ENCODE results near the gene PEAR1. TPM values are rescaled to one million over a fixed set of nuclear protein-coding genes. Genes with fewer than 3 reads are reported as not detected.

Gene PEAR1
- total RNA-seq, 1 donor from 2014 or later: 17.9 TPM

- no peak within 1 kb of the TSS for H3K27ac ChIP-seq
- H3K4me1 ChIP-seq: peaks cover 26% of the 10 kb centered on the region
- ATAC-seq (no peak), DNase-seq (no peak)
- intact Hi-C loops (cut with DNase I): no loop called here
- no peaks in the 10 kb centered on the region for H3K36me3 ChIP-seq
- H3K9me3 ChIP-seq: no peaks in the 10 kb centered on the region
- peak within 1 kb of the TSS; percentile 30 for H3K4me3 ChIP-seq
- peaks cover 65% of the 10 kb centered on the region for H3K27me3 ChIP-seq
- TF ChIP-seq, protein P1, sequence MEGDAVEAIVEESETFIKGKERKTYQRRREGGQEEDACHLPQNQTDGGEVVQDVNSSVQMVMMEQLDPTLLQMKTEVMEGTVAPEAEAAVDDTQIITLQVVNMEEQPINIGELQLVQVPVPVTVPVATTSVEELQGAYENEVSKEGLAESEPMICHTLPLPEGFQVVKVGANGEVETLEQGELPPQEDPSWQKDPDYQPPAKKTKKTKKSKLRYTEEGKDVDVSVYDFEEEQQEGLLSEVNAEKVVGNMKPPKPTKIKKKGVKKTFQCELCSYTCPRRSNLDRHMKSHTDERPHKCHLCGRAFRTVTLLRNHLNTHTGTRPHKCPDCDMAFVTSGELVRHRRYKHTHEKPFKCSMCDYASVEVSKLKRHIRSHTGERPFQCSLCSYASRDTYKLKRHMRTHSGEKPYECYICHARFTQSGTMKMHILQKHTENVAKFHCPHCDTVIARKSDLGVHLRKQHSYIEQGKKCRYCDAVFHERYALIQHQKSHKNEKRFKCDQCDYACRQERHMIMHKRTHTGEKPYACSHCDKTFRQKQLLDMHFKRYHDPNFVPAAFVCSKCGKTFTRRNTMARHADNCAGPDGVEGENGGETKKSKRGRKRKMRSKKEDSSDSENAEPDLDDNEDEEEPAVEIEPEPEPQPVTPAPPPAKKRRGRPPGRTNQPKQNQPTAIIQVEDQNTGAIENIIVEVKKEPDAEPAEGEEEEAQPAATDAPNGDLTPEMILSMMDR (IDR thresholded peaks at IDR 0.05): no peak
These were observed 34.5 kb upstream of the PEAR1 start, which contains the start of gene INSRR for GRCh38 chr1:156858959-156859522. INSRR (minus strand) TSS chr1:156859117; CDS start chr1:156858621, 496 bp downstream.

DNA sequence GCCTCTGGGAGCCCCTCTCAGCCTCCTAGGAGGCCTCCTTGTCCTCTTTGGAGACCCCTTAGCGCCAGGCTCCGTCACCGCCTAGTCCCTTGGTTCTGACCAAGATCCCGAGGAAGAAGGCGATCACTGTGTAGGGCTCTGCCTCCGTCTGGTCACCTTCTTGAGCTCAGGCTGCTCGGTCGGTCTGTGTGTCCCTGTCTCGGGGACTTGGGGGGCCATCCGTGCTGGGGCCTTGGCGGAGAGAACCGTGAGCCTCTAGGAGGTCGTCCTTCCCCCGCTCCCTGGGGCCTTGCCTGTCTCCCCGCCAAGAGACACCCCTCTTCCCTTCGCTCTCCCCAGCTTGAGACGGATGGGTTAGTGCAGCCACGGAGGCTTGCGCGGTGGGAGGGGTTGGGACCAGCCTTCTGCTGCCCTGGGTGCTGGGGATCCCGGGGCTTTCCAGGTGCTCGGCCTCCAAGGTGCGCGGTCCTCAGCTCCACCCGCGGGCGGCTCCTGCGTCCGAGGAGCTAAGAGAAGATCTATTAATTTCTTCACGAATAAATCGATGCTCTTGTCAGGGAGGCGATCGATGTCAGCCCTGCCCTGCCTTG, 33.9 kb upstream of the PEAR1 start:
- TF ChIP-seq, protein P1 (IDR thresholded peaks at IDR 0.05): no peak
- peak overlapping the region; percentile 30 for H3K4me3 ChIP-seq
- H3K4me1 ChIP-seq: peaks cover 26% of the 10 kb centered on the region
- intact Hi-C loops (cut with DNase I): no loop called here
- H3K27me3 ChIP-seq: peaks cover 69% of the 10 kb centered on the region
- no peak for DNase-seq
- no peaks in the 10 kb centered on the region for H3K36me3 ChIP-seq
- peak; percentile 4 for ATAC-seq
- H3K9me3 ChIP-seq: no peaks in the 10 kb centered on the region
- no peak overlapping the region for H3K27ac ChIP-seq

- H3K27me3 ChIP-seq: peaks cover 74% of the 10 kb centered on the region
- TF ChIP-seq, protein P1 (IDR thresholded peaks at IDR 0.05): peak; percentile 75
These were observed 33.3 kb upstream of the PEAR1 start for GRCh38 chr1:156860113-156860627.

DNA sequence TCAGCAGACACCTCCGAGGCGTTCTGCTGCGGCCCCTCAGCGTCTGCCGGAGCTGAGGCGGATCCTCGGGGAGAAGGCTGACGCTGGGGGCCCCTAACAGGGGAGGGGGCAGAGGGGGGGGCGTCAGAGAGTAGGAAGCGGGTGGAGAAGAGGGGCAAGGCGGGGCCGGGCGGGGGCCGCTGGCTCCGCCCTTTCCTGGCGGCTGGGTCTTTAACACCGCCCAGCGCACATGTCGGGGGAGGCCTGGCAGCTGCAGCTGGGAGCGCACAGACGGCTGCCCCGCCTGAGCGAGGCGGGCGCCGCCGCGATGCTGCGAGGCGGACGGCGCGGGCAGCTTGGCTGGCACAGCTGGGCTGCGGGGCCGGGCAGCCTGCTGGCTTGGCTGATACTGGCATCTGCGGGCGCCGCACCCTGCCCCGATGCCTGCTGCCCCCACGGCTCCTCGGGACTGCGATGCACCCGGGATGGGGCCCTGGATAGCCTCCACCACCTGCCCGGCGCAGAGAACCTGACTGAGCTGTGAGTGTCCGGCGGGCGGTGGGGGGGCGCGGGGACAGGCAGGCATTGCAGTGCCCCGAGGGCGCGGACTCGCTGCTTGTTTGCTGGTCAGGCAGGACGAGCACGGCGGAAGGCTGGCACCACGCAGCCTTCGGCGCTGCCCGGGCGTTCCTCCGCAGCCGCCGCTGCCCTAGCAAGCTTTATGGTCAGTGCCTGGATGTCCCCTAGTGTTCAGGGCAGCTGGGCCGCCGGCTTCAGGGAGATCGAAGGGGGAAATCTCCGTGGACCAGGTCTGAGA, 32.7 kb upstream of the PEAR1 start, which contains the start of gene NTRK1:
TSS of gene NTRK1 (plus strand) at position 238 of the 796 bp plus-strand sequence. CDS start at position 308, 70 bp downstream.
- Histone ChIP-seq H3K4me3 (peak within 1 kb of the TSS; percentile 30), H3K9me3 (no peaks in the 10 kb centered on the region), H3K4me1 (peaks cover 26% of the 10 kb centered on the region), H3K27ac (no peak within 1 kb of the TSS), H3K27me3 (peaks cover 81% of the 10 kb centered on the region), H3K36me3 (no peaks in the 10 kb centered on the region)
- TF ChIP-seq, protein P1 (IDR thresholded peaks at IDR 0.05): no peak
- ATAC-seq: peak; percentile 21
- intact Hi-C loops (cut with DNase I): no loop called here
- no peak for DNase-seq

More at GRCh38 chr1:156860113-156860627, 33.3 kb upstream of the PEAR1 start:
- peak; percentile 56 for ATAC-seq
- DNase-seq: no peak
- Histone ChIP-seq H3K4me1 (peaks cover 26% of the 10 kb centered on the region), H3K36me3 (no peaks in the 10 kb centered on the region), H3K9me3 (no peaks in the 10 kb centered on the region), H3K4me3 (peak overlapping the region; percentile 30), H3K27ac (no peak overlapping the region)
- intact Hi-C loops (cut with DNase I): no loop called here

- DNase-seq (no peak), ATAC-seq (no peak)
- intact Hi-C loops (cut with DNase I): no loop called here
- no peak overlapping the region for H3K27ac ChIP-seq
- peaks cover 78% of the 10 kb centered on the region for H3K27me3 ChIP-seq
- H3K36me3 ChIP-seq: no peaks in the 10 kb centered on the region
- no peak overlapping the region for H3K4me3 ChIP-seq
- peaks cover 26% of the 10 kb centered on the region for H3K4me1 ChIP-seq
- no peaks in the 10 kb centered on the region for H3K9me3 ChIP-seq
- TF ChIP-seq, protein P1 (IDR thresholded peaks at IDR 0.05): no peak
These were observed 30.9 kb upstream of the PEAR1 start for GRCh38 chr1:156862584-156862983.

Measured in upper lobe of right lung (tissue), 1 donor.